Right forelimb (tissue), 1 donor: ENCODE measurements around the gene GOLPH3.
"Not testable (repeated sequence)": the region's sequence is repeated elsewhere in the genome, so short reads cannot be mapped to it uniquely, and the experiment has no call there.

Experiments used
- DNase-seq: peaks from one replicate; pipeline ENCODE4 v3.0.0-alpha.2; 2018

Gene GOLPH3

GRCh38 chr5:32132757-32133156 lies 41.4 kb downstream of the GOLPH3 start:
- DNase-seq, result no peak

GRCh38 chr5:32131604-32132003 lies 42.5 kb downstream of the GOLPH3 start:
- DNase-seq, result no peak

GRCh38 chr5:32130865-32131264 lies 43.3 kb downstream of the GOLPH3 start:
- no peak for DNase-seq

GRCh38 chr5:32129074-32129598 lies 45.0 kb downstream of the GOLPH3 start:
- DNase-seq, result no peak

- DNase-seq, result no peak
These were observed 46.4 kb downstream of the GOLPH3 start for GRCh38 chr5:32127711-32128110.

GRCh38 chr5:32126691-32127090 lies 47.4 kb downstream of the GOLPH3 start:
- DNase-seq, result no peak

- DNase-seq, result no peak
These were observed 50.0 kb downstream of the GOLPH3 start for GRCh38 chr5:32123889-32124676.

GRCh38 chr5:32123058-32123805 lies 50.9 kb downstream of the GOLPH3 start:
- DNase-seq, result no peak

- DNase-seq, result not testable (repeated sequence)
These were observed 55.2 kb downstream of the GOLPH3 start for GRCh38 chr5:32118922-32119321.

- no peak for DNase-seq
These were observed 57.4 kb downstream of the GOLPH3 start for GRCh38 chr5:32116574-32117313.

- no peak for DNase-seq
These were observed 58.1 kb downstream of the GOLPH3 start for GRCh38 chr5:32115985-32116384.

- no peak for DNase-seq
These were observed 63.9 kb downstream of the GOLPH3 start for GRCh38 chr5:32110111-32110696.

- DNase-seq, result no peak
These were observed 64.9 kb downstream of the GOLPH3 start for GRCh38 chr5:32109236-32109635.

- DNase-seq, result no peak
These were observed 66.0 kb downstream of the GOLPH3 start for GRCh38 chr5:32108167-32108566.

- no peak for DNase-seq
These were observed 66.8 kb downstream of the GOLPH3 start for GRCh38 chr5:32107291-32107690.

- DNase-seq, result no peak
These were observed 70.6 kb downstream of the GOLPH3 start for GRCh38 chr5:32103521-32103920.

GRCh38 chr5:32102254-32102986 lies 71.7 kb downstream of the GOLPH3 start:
- DNase-seq, result no peak

- DNase-seq, result no peak
These were observed 73.3 kb downstream of the GOLPH3 start for GRCh38 chr5:32100691-32101302.

- DNase-seq, result no peak
These were observed 73.9 kb downstream of the GOLPH3 start for GRCh38 chr5:32100230-32100629.

GRCh38 chr5:32099486-32100035 lies 74.6 kb downstream of the GOLPH3 start:
- no peak for DNase-seq

GRCh38 chr5:32098890-32099310 lies 75.2 kb downstream of the GOLPH3 start:
- no peak for DNase-seq
